DND-41 (cell line): ENCODE results near the gene PPDPF.

Source experiments
- EZH2 ChIP-seq: IDR thresholded peaks from 3 replicates; pipeline ENCODE4 v1.6.1; 2012; ENCODE audit warnings: borderline replicate concordance, low read depth, mild to moderate bottlenecking, moderate library complexity, low read length, inconsistent platforms; ENCODE audit not compliant: severe bottlenecking
- TF ChIP-seq, protein P1 (sequence below): IDR thresholded peaks from 2 replicates; pipeline ENCODE4 v1.5.1; 2012; ENCODE audit warnings: borderline replicate concordance, low read length, moderate library complexity, mild to moderate bottlenecking; ENCODE audit not compliant: poor library complexity, severe bottlenecking; ENCODE audit errors: extremely low read depth

DNA sequence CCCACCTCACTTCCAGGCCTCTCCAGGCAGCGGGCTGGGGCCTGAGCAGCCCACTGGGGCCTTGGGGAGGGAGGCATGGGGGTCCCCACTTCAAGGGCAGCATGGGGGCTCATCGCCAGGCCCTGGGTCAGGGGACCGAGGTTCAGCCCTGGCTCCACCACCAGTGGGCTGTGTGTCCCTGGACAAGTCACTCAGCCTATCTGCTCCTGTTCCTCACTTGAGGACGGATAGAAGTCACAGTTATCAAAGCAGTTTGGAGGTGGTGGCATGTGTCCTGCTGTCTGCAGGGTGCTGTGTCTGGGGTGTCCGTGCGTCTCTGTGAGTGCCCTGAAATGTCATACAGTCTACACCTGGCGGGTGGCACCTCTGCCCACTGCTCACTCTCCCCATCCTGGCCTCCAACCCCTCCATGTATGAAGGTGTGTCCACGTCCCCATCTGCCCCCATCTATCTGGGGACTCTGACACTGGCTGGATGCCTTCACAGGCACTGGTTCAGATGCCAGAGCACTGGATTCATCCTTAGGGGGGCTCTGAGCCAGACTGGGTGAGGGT lies 25.3 kb upstream of the PPDPF start:
- TF ChIP-seq, protein P1, sequence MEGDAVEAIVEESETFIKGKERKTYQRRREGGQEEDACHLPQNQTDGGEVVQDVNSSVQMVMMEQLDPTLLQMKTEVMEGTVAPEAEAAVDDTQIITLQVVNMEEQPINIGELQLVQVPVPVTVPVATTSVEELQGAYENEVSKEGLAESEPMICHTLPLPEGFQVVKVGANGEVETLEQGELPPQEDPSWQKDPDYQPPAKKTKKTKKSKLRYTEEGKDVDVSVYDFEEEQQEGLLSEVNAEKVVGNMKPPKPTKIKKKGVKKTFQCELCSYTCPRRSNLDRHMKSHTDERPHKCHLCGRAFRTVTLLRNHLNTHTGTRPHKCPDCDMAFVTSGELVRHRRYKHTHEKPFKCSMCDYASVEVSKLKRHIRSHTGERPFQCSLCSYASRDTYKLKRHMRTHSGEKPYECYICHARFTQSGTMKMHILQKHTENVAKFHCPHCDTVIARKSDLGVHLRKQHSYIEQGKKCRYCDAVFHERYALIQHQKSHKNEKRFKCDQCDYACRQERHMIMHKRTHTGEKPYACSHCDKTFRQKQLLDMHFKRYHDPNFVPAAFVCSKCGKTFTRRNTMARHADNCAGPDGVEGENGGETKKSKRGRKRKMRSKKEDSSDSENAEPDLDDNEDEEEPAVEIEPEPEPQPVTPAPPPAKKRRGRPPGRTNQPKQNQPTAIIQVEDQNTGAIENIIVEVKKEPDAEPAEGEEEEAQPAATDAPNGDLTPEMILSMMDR: no peak
- no peak for TF ChIP-seq EZH2
